ENCODE measurements around the gene CFAP61. TPM values are rescaled to one million over a fixed set of nuclear protein-coding genes. Genes with fewer than 3 reads are reported as not detected.
"Not testable (repeated sequence)": the region's sequence is repeated elsewhere in the genome, so short reads cannot be mapped to it uniquely, and the experiment has no call there.

CFAP61 gene
- total and polyA plus RNA-seq, 11 donors: 12.1 to 102 (median 41.8) TPM

- no peaks in the 10 kb centered on the region for H3K27me3 ChIP-seq
- DNase-seq (peak in 4 of 5 donors; percentile 53 to 80 (median 70)), ATAC-seq (peak; percentile 75 to 89 (median 84))
- intact Hi-C loops (cut with DNase I): loop anchor here in 4 of 10 donors (1.0 to 5.0 kb wide), 3 partner anchors 129 to 131 kb away; no protein-coding TSS in a partner anchor
- WGBS, 4 donors: 37 to 49% (median 43%) methylated on average over 12 of the region's 12 CpGs
- H3K36me3 ChIP-seq: no peaks in the 10 kb centered on the region
- peak overlapping the region; percentile 19 to 90 (median 74) for H3K27ac ChIP-seq
- H3K4me3 ChIP-seq: peak overlapping the region in 4 of 12 donors; percentile 2 to 30 (median 20)
- H3K4me1 ChIP-seq: peaks cover 0 to 38% (median 13%) of the 10 kb centered on the region in 12 donors
- no peak for TF ChIP-seq CTCF (IDR thresholded peaks at IDR 0.05)
- no peak for TF ChIP-seq POLR2A (IDR thresholded peaks at IDR 0.05)
- peaks cover 0 to 14% (median 0%) of the 10 kb centered on the region in 12 donors for H3K9me3 ChIP-seq
These were observed 163.8 kb downstream of the CFAP61 start for GRCh38 chr20:20215976-20216727.

GRCh38 chr20:20216941-20217340, 164.6 kb downstream of the CFAP61 start:
- Histone ChIP-seq H3K27ac (peak overlapping the region in 11 of 12 donors; percentile 19 to 90 (median 75)), H3K27me3 (peaks cover 0 to 6% (median 0%) of the 10 kb centered on the region in 9 donors), H3K9me3 (peaks cover 0 to 14% (median 0%) of the 10 kb centered on the region in 12 donors), H3K36me3 (no peaks in the 10 kb centered on the region), H3K4me3 (no peak overlapping the region), H3K4me1 (peaks cover 0 to 38% (median 11%) of the 10 kb centered on the region in 12 donors)
- ATAC-seq: no peak
- TF ChIP-seq POLR2A (IDR thresholded peaks at IDR 0.05): no peak
- no peak for TF ChIP-seq CTCF (IDR thresholded peaks at IDR 0.05)
- no peak for DNase-seq
- intact Hi-C loops (cut with DNase I): loop anchor here in 3 of 10 donors (1.0 to 5.0 kb wide), 2 partner anchors 130 to 131 kb away; no protein-coding TSS in a partner anchor
- WGBS, 4 donors: 39 to 50% (median 47%) methylated on average over 2 of the region's 2 CpGs

- H3K4me3 ChIP-seq: no peak overlapping the region
- no peak for ATAC-seq
- WGBS, 4 donors: 67 to 77% (median 73%) methylated on average over 1 of the region's 1 CpG
- intact Hi-C loops (cut with DNase I): loop anchor here in 2 of 10 donors (5.0 kb wide), 1 partner anchor 130 kb away; no protein-coding TSS in a partner anchor
- H3K9me3 ChIP-seq: peaks cover 0 to 14% (median 0%) of the 10 kb centered on the region in 12 donors
- H3K36me3 ChIP-seq: no peaks in the 10 kb centered on the region
- peak overlapping the region in 5 of 12 donors; percentile 16 to 90 (median 73) for H3K27ac ChIP-seq
- H3K27me3 ChIP-seq: peaks cover 0 to 6% (median 0%) of the 10 kb centered on the region in 9 donors
- peaks cover 0 to 32% (median 10%) of the 10 kb centered on the region in 12 donors for H3K4me1 ChIP-seq
- no peak for DNase-seq
- TF ChIP-seq CTCF (IDR thresholded peaks at IDR 0.05) (no peak), POLR2A (IDR thresholded peaks at IDR 0.05) (no peak)
These were observed 165.3 kb downstream of the CFAP61 start for GRCh38 chr20:20217621-20218020.

GRCh38 chr20:20218106-20218505, 165.8 kb downstream of the CFAP61 start:
- DNase-seq, H3K36me3 ChIP-seq, ATAC-seq, H3K4me3 ChIP-seq, H3K27me3 ChIP-seq: not testable (repeated sequence)
- Histone ChIP-seq H3K4me1 (peaks cover 0 to 27% (median 7%) of the 10 kb centered on the region in 12 donors), H3K9me3 (peaks cover 0 to 14% (median 0%) of the 10 kb centered on the region in 12 donors), H3K27ac (peak overlapping the region in 3 of 12 donors; percentile 16 to 90 (median 85))
- intact Hi-C loops (cut with DNase I): loop anchor here in 2 of 10 donors (5.0 kb wide), 1 partner anchor 131 kb away; no protein-coding TSS in a partner anchor
- WGBS, 4 donors: 68 to 83% (median 71%) methylated on average over 4 of the region's 4 CpGs

Measured in heart left ventricle (tissue), 16 donors.